CD4-positive, alpha-beta T cell (primary cell): Measurements from ENCODE around the gene RBM19. TPM values are rescaled to one million over a fixed set of nuclear protein-coding genes. Genes with fewer than 3 reads are reported as not detected.

Experiments used
- ATAC-seq: fragments of 200-7000 bp; cut with Tn5 transposase; one replicate; pipeline ENCODE4 v1.10.0; 2022; ENCODE audit warnings: mild to moderate bottlenecking; ENCODE audit not compliant: poor library complexity
- CTCF ChIA-PET: fragments of 350-600 bp; sonication (Branson Sonifier 250); formaldehyde crosslinking; loops from one replicate; lab custom pipeline; 2021; ENCODE audit warnings: antibody characterized with exemption, inconsistent platforms; lab: Charles Lee
- POLR2A ChIA-PET: fragments of 350-600 bp; sonication (Branson Sonifier 250); formaldehyde crosslinking; loops from one replicate; lab custom pipeline; 2021; ENCODE audit warnings: antibody characterized with exemption, inconsistent platforms; lab: Charles Lee
- DNase-seq, 14 experiments: peaks; one replicate each; pipeline ENCODE4 v3.0.0-alpha.2; 2013 to 2020; ENCODE audit warnings: mixed read lengths in 2 of 14
- H3K27ac ChIP-seq, 2 donors: one replicate each; pipeline versions ENCODE4 v1.5.1 to v1.7.0; 2013; ENCODE audit warnings: low read length in 2 of 2, low read depth in 1 of 2, mild to moderate bottlenecking in 1 of 2
- H3K27me3 ChIP-seq, 2 experiments: 1 replicate in 1 of 2; 2 replicates in 1 of 2; pipeline versions ENCODE4 v1.6.1 to v1.7.0; 2013; ENCODE audit warnings: low read length in 2 of 2, control low read depth in 1 of 2, mild to moderate bottlenecking in 1 of 2, moderate library complexity in 1 of 2; ENCODE audit not compliant: insufficient read depth in 2 of 2, control insufficient read depth in 1 of 2
- H3K36me3 ChIP-seq: one replicate; pipeline ENCODE4 v1.6.1; 2013; ENCODE audit warnings: low read length, control low read depth; ENCODE audit not compliant: insufficient read depth
- H3K4me1 ChIP-seq: one replicate; pipeline ENCODE4 v1.6.1; 2013; ENCODE audit warnings: low read length, control low read depth; ENCODE audit not compliant: insufficient read depth
- H3K4me3 ChIP-seq: one replicate; pipeline ENCODE4 v1.5.1; 2013; ENCODE audit warnings: mild to moderate bottlenecking, low read length, moderate library complexity
- H3K9me3 ChIP-seq, 2 experiments: 1 replicate in 1 of 2; 2 replicates in 1 of 2; pipeline versions ENCODE4 v1.6.1 to v1.7.0; 2013; ENCODE audit warnings: low read length in 2 of 2, mild to moderate bottlenecking in 2 of 2, control low read depth in 1 of 2, moderate library complexity in 1 of 2; ENCODE audit not compliant: control insufficient read depth in 1 of 2, insufficient read depth in 1 of 2
- H3K27ac Mint-ChIP-seq: one replicate; pipeline ENCODE4 v1.8.0; 2020; ENCODE audit warnings: mixed read lengths
- H3K27me3 Mint-ChIP-seq: one replicate; pipeline ENCODE4 v1.8.0; 2021; ENCODE audit warnings: mixed read lengths
- H3K36me3 Mint-ChIP-seq: one replicate; pipeline ENCODE4 v1.8.0; 2021; ENCODE audit warnings: low read depth, mixed read lengths
- H3K4me1 Mint-ChIP-seq: one replicate; pipeline ENCODE4 v1.8.0; 2021; ENCODE audit warnings: low read depth, mixed read lengths
- H3K4me3 Mint-ChIP-seq: one replicate; pipeline ENCODE4 v1.8.0; 2020; ENCODE audit warnings: mild to moderate bottlenecking, mixed read lengths
- H3K9me3 Mint-ChIP-seq: one replicate; pipeline ENCODE4 v1.8.0; 2020; ENCODE audit warnings: mixed read lengths
- CTCF ChIP-seq: fragments of 200-600 bp; IDR thresholded peaks from one replicate; pipeline ENCODE4 v1.8.0; 2022; ENCODE audit warnings: antibody characterized with exemption, mild to moderate bottlenecking
- intact Hi-C, 2 experiments: fragments of 100-400 bp; cut with DNase I in 1 of 2; cut with micrococcal nuclease in 1 of 2; formaldehyde crosslinking; loops; one replicate each; pipeline versions ENCODE4 v1.15.1 to v1.9.0; 2023 to 2025; cut with DNase I, micrococcal nuclease
- total RNA-seq, 174 experiments: library from RNA in 2 of 174; stranded (reverse) in 2 of 174; gene quantifications; one replicate each; pipeline ENCODE4 v1.2.3 and lab custom pipeline; 2021 to 2026

Gene RBM19
- total RNA-seq, 2 experiments from 2014 or later = 57.1 to 58.5 TPM

GRCh38 chr12:113960030-113960429 is 6.1 kb downstream of the RBM19 start:
- H3K36me3 Mint-ChIP-seq = peaks cover 86% of the 10 kb centered on the region
- H3K9me3 ChIP-seq = no peaks in the 10 kb centered on the region
- ChIA-PET POLR2A (no interaction called here), CTCF (no interaction called here)
- H3K9me3 Mint-ChIP-seq = no peaks in the 10 kb centered on the region
- H3K4me3 ChIP-seq = no peak overlapping the region
- H3K27ac Mint-ChIP-seq = no peak overlapping the region
- H3K4me1 Mint-ChIP-seq = peaks cover 16% of the 10 kb centered on the region
- H3K4me3 Mint-ChIP-seq = no peak overlapping the region
- DNase-seq (no peak), ATAC-seq (no peak)
- no peaks in the 10 kb centered on the region for H3K27me3 ChIP-seq
- H3K4me1 ChIP-seq = peaks cover 3% of the 10 kb centered on the region
- no peak for TF ChIP-seq CTCF
- H3K36me3 ChIP-seq = peaks cover 78% of the 10 kb centered on the region
- H3K27ac ChIP-seq = no peak overlapping the region
- intact Hi-C loops = loop anchor here in 1 of 2 experiments (10.0 kb wide), 1 partner anchor 625 kb away; the partner anchor contains the start of gene SLC8B1
- no peaks in the 10 kb centered on the region for H3K27me3 Mint-ChIP-seq

GRCh38 chr12:113959096-113959495 is 7.0 kb downstream of the RBM19 start:
- no peak for TF ChIP-seq CTCF
- no peak overlapping the region for H3K4me3 Mint-ChIP-seq
- H3K9me3 ChIP-seq = no peaks in the 10 kb centered on the region
- no peaks in the 10 kb centered on the region for H3K27me3 ChIP-seq
- no peak overlapping the region for H3K4me3 ChIP-seq
- H3K27ac ChIP-seq = no peak overlapping the region
- H3K9me3 Mint-ChIP-seq = no peaks in the 10 kb centered on the region
- H3K36me3 Mint-ChIP-seq = peaks cover 93% of the 10 kb centered on the region
- intact Hi-C loops = no loop called here
- CTCF ChIA-PET = no interaction called here
- POLR2A ChIA-PET = no interaction called here
- no peak overlapping the region for H3K27ac Mint-ChIP-seq
- H3K27me3 Mint-ChIP-seq = no peaks in the 10 kb centered on the region
- DNase-seq (no peak), ATAC-seq (no peak)
- peaks cover 16% of the 10 kb centered on the region for H3K4me1 Mint-ChIP-seq
- peaks cover 85% of the 10 kb centered on the region for H3K36me3 ChIP-seq
- no peaks in the 10 kb centered on the region for H3K4me1 ChIP-seq

GRCh38 chr12:113958108-113958507 is 8.0 kb downstream of the RBM19 start:
- H3K27me3 ChIP-seq = no peaks in the 10 kb centered on the region
- no peaks in the 10 kb centered on the region for H3K9me3 Mint-ChIP-seq
- intact Hi-C loops = no loop called here
- TF ChIP-seq CTCF = no peak
- no peaks in the 10 kb centered on the region for H3K9me3 ChIP-seq
- H3K4me1 ChIP-seq = no peaks in the 10 kb centered on the region
- POLR2A ChIA-PET = no interaction called here
- no peak for ATAC-seq
- no peak overlapping the region for H3K27ac Mint-ChIP-seq
- H3K36me3 Mint-ChIP-seq = peaks cover 98% of the 10 kb centered on the region
- H3K27me3 Mint-ChIP-seq = no peaks in the 10 kb centered on the region
- no peak overlapping the region for H3K27ac ChIP-seq
- CTCF ChIA-PET = no interaction called here
- peaks cover 15% of the 10 kb centered on the region for H3K4me1 Mint-ChIP-seq
- H3K36me3 ChIP-seq = peaks cover 81% of the 10 kb centered on the region
- no peak for DNase-seq
- H3K4me3 ChIP-seq = no peak overlapping the region
- H3K4me3 Mint-ChIP-seq = no peak overlapping the region
